ENCODE measurements around the gene KIF3A.

The KIF3A gene

DNA sequence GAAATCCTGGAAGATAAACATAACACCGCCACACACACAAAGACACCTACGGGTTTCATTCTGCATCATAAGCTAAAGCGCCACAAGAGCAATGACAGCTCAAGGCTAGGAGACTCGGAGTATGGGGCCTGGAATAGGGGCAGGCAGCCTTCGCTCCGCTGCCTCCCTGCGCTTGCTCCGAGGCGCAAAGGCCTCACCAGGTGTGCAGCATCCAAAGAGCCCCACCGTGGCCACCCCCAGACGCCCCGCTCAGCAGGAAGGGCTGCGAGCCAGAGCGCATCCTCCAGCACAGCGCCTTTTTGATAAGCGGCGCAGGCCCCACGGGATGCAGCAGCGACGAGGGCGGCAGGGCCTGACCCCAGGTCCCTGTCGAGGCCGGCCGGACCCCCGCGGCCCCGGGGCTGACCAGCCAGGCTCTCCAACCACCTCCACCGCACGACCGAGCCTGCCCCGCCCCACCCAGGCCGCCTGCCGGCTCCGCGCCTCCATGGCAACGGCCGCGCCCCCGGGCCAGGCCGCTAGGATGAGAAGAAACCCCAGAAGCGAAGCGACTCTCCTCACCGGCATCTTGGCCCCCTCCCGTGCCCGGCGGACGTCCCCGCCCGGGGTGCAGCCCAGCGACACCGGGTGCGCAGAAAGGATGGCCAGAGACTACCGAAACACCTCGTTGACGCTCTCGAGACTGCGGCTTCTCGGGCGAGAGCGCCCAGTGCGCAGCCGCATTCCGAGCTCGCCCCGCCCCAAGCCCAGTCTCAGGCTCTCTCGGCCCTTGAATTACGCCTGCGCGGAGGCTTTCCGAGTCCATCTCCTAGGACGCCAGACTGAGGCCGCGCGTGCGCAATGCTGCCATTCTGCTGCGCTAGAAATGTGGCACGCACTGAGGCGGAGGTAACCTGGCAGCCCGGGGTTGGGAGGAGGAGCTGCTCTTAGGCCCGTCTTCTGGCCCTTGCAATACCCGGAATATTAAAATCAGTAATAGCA lies at the start of gene KIF3A:
KIF3A (minus strand) TSS at position 694 of the 981 bp plus-strand sequence; CDS start at position 567, 127 bp downstream.
- peak; percentile 96 to 98 (median 96) for DNase-seq (ENCODE audit: low read depth in 2 of 3, low spot score in 2 of 3)

DNA sequence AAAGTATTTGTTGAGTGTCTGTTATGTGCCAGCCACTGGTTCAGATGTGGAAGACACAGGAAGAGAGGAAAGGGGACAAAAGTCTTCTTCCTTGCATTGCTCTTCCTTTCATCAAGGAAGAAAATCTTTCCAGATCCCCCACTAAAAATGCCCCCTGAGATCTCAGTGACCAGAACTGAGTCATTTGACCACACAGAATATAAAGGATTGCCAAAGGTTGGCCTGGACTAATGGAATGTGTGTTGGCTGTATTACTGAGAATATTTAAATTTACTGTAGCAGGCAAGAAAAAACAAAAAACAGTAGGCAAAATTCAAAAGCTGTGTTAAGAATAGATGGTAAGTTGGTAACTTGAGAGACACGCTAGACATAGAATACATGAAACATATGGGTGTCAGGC lies 49.7 kb upstream of the KIF3A start:
- no peak for DNase-seq (ENCODE audit: low read depth in 2 of 3, low spot score in 2 of 3)

DNA sequence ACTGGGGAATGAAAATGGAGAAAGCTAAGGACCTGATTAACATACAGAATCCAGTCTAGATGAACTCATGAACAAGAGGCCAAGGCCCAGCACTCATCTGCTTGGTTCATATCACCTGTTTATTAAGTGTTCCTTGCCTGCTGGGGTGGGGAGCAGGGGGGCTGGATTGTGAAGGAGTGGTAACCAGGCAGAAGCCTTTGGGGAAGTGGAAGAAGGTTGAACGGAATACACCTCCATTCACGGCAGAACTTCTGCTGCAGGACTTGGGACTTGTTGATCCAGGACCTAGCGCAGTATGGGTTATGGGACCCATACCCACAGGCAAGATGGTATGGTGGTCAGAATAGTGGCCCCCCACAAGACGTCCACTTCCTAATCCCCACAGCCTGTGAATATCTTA lies 48.5 kb upstream of the KIF3A start:
- DNase-seq (ENCODE audit: low read depth in 2 of 3, low spot score in 2 of 3) = no peak

DNA sequence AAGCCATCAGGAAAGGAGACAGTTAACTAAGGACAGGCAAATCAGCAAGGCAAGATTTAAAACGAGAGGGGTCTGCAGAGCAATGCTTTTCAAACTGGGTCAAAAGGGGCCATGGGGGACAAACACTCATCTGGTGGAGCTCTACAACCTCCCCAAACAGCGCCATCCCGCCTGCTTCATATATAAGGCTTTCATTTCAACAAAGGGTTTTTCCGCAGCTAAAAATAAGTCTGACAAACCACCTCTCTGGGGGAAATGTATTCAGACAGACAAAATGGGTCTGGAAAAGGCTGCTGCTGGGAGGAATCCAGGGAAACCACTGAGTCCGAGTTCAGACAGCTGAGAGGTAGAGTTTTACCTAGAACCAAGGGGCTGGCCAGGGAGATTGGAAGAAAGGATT lies 48.0 kb upstream of the KIF3A start:
- no peak for DNase-seq (ENCODE audit: low read depth in 2 of 3, low spot score in 2 of 3)

DNA sequence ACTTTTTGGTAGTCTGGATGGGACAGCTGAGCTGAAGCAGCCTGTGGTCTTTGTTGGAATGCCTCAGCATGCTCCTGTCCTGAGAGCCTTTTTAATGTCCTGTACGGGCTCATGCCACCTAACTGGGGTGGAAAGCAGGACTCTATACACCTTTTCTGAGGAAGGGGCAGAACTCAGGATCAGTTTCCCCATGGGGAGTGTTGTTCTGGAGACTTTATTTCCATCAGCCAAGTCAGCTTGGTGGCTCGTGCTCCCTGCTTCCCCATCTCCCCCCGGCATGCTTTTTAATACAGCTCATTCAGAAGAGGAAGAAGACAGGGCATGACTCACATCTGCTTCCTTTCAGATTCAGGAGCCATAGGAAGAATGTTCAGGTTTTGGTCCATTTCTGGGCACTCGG lies 44.8 kb upstream of the KIF3A start:
- no peak for DNase-seq (ENCODE audit: low read depth in 2 of 3, low spot score in 2 of 3)

DNA sequence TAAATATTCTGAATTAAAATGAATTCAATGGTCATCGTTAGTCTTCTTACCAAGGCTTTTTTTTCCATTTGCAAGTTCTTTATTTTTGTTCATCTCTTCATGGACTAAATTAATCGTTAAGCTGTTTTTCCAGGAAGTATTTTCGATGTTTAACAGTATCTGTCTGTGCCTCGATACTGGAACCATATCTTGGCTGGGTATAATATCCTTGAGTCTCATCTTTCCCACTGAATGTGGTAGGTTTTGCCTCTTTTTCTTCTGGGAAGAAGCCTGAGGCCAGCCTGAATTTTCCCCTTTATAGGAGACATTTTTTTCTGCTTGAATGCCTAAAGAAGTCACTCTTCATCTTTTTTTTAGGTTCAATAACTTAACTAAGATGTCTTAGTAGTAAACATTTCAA lies 43.7 kb upstream of the KIF3A start:
- no peak for DNase-seq (ENCODE audit: low read depth in 2 of 3, low spot score in 2 of 3)

DNA sequence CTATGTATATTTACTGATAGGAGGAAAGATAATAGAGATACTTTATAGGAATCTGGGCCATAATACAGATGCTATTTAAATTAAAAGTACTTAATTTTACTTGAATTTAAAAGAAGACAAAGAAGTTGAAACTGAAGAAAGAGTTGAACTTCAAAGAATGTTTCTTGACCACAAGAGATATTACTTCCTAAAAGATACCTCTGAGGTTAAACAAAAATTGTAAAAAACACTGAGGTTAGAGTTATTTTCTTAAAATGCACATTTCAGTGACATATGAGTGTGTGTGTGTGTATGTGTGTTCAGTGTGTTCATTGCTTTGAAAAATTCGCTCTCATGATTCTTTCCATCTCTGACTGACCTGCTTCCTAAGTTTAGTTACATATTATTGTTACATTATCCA lies 43.2 kb upstream of the KIF3A start:
- DNase-seq (ENCODE audit: low read depth in 2 of 3, low spot score in 2 of 3) = no peak

DNA sequence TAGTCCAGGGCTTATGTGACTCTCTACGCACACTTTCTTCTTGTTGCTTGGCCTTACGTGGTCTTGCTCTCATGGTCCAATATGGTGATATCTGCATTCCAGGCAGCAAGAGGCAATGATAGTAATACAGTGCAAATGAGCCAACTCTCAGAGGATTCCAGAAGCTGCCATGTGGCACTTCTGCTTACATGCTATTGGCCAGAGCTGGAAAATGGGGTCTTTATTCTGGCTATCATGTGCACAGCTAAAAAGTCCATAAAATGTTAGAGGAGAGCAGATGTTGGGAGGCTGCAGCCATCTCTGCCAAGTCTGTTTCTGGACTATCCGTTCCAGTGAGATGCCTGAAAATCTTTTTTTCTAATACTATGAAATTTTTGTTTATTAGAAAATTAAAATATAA lies 42.6 kb upstream of the KIF3A start:
- DNase-seq (ENCODE audit: low read depth in 2 of 3, low spot score in 2 of 3) = no peak

DNA sequence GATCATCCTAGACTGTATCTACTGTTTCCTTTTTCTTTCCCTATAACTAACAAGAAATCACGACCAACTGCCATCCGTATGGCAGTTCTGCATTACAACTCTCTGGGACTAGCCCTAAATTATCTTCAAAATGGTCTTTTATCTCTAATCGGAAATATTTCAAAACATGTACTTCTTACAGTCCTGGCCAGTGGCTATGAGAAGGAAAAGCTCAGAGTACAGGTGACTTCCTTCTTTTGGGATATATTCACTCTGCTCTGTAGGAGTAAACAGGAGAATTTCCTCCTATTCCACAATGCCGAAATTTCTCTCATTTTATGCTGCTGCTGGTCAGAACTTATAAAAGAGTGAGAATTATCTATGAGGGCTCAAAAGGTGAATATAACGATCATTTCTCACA lies 41.5 kb upstream of the KIF3A start:
- no peak for DNase-seq (ENCODE audit: low read depth in 2 of 3, low spot score in 2 of 3)

DNA sequence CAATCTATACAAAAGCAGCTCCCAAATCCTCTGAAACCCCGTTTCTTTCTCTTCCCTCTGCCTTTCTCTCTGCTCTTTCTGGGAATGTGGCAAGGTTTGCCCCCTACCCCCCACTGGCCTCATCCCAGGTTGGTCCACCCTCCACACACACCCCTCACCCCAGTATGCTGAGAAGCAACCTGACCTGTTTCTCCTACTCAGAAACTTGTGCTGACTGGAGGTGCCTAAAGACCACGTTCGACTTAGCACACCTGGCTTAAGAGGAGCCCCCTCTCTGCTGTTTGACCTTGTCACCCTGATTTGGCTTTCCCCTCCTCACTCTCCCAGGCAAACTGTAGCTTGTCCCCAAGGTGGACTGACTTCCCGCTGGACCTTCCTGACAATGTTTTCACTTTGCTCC lies 40.8 kb upstream of the KIF3A start:
- no peak for DNase-seq (ENCODE audit: low read depth in 2 of 3, low spot score in 2 of 3)

DNA sequence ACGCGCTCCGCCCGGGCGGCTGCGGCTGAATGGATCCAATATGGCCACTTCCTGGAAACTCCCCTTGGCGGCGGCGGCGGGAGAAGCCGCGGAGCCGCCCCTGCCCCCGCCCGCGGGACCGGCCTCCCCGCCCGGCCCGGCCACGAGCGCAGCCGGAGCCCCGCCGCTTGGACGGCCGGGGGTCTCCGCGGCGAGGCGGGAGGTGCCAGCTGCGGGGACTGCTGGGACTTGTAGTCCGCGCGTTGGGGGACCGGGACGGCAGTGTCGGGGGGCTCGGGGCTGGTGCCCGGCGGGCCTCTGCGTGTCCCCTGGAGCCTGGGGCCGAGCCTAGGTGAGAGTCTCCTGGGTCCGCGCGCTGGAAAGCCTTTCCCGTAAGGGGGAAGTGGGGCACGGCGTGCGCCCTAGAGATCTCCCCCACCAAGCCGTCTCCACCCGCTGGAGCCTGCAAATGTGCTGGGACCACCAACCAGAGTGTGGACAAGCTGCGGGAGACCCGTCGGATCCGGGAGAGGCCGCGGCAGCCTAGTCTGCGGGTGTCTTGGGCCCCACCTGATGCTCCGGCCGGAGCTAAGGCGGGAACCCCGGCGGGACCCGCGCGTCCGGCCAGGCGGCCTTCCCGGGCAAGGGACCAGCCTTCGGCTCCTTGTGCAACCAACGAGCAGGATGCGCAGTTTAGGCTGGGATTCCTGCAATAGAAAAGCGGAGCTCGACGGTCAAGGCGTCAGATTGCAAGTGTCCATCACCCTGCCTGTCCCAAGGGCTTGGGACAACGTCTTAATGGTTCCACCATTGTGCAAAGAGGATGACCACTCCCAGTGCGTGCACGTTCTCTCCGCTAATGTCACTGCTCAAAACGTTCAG lies 40.1 kb upstream of the KIF3A start, which contains the start of gene SEPTIN8:
SEPTIN8 (minus strand) TSS at position 31 of the 861 bp plus-strand sequence. CDS start 102 bp downstream, outside the sequence.
- DNase-seq (ENCODE audit: low read depth in 2 of 3, low spot score in 2 of 3) = peak in 2 of 3 experiments; percentile 18 to 24

DNA sequence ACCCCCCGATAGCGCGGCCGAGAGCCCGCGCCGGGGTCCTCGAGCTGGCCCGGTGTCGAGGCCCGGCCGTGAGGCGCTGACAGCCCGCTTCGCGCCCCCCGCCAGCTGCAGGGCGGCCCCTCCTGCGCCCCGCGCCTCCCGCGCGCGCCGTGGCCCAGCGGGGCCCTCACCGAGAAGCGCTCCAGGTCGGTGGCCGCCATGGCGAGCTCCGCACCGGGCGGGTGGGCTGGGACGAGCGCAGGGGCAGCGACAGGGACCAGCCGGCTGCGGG lies 39.5 kb upstream of the KIF3A start:
- DNase-seq (ENCODE audit: low read depth in 2 of 3, low spot score in 2 of 3) = no peak

DNA sequence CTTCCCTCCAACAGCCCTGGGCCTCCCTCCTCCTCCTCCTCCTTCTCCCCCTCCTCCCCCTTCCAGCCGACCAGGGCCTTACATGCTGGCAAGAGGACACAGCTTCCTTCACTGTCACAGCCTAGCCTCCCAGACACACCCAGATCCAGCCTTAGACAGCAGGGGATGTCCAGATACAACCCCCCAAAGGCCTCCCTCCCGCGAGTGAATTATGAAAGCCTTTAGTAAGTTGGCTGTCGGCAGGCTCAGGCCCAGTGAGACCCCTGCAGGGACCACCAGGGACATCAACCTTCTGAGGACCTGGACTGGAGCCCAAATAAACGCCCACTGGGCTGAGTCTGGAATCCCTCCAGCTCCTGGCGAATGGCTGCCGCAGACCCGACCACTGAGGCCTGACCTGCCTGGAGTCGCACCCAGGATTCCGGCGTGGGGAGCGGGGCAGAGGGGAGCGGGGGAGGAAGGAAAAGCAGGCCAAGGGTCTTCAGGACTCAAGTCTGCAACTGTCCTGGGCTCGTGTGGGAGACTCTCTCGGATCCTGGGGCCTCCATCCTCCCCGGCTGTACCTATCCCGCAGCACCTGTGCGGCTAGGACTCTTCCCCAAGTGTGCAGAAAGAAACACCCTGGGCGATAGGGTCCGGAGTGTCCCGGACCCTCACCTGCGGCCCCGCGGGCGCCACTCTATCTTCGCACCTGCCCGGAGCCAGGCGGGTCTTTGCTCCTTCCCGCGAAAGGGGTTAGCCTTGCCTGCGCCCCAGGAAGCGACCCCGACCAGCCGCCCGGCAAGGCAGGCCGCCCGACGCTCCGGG lies 39.0 kb upstream of the KIF3A start:
- no peak for DNase-seq (ENCODE audit: low read depth in 2 of 3, low spot score in 2 of 3)

DNA sequence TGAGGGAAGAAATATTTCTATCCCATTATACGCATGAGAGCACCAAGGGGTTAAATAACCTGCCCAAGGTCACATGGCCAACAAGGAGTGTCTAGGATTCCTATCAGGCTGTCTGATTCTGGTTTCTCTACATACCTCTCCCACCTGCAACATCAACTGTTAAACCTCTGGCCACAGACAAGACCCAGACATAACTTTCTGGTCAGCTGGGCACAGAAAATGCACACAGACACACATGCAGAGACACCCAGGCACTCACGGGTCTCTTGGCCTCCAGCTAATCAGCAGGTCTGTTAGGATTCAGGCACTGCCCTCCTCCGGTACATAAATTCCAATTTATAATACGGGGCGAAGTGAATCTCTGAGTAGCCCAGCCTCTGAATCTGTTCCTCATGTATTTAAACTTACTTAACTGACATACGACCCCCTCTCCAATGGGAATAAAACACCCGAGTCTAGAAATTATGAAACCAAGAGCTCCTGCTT lies 38.2 kb upstream of the KIF3A start:
- no peak for DNase-seq (ENCODE audit: low read depth in 2 of 3, low spot score in 2 of 3)

DNA sequence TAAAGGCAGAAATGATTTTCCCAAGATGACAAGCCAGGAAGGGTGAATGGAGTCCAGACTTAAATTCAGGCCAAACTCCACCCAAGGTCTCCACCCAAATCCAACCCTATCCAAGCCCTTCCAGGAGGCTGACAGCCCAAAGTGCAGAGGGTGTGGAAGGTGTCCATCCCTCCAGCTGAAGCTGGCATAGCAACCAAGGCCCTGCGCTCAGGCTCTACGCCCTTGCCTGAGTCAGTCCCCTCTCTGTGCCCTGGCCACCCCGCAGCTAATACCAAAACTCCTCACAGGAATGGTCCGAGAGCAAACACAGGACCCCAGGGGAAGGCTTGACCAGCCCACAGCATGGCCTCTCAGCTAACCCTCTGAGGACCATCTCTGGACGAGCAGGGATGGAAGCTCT lies 37.5 kb upstream of the KIF3A start:
- no peak for DNase-seq (ENCODE audit: low read depth in 2 of 3, low spot score in 2 of 3)

DNA sequence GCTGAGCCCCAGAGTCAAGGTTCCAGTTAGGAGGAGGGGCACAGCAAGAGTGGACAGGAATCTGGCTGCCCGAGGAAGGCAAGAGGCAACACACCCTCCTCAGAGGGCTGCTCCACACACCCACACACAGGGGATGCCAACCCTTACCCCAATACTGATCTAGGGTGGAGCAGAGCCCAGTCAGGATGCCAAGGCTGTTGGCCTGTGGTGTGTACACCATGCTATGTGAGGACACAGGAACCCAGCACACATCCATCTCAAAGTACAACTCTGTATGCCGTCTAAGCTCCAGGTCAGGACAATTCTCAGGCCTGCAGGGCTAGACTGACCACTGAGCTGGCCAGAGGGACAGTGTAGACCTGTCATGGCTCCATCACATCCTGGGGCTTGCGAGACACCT lies 37.1 kb upstream of the KIF3A start:
- no peak for DNase-seq (ENCODE audit: low read depth in 2 of 3, low spot score in 2 of 3)

DNA sequence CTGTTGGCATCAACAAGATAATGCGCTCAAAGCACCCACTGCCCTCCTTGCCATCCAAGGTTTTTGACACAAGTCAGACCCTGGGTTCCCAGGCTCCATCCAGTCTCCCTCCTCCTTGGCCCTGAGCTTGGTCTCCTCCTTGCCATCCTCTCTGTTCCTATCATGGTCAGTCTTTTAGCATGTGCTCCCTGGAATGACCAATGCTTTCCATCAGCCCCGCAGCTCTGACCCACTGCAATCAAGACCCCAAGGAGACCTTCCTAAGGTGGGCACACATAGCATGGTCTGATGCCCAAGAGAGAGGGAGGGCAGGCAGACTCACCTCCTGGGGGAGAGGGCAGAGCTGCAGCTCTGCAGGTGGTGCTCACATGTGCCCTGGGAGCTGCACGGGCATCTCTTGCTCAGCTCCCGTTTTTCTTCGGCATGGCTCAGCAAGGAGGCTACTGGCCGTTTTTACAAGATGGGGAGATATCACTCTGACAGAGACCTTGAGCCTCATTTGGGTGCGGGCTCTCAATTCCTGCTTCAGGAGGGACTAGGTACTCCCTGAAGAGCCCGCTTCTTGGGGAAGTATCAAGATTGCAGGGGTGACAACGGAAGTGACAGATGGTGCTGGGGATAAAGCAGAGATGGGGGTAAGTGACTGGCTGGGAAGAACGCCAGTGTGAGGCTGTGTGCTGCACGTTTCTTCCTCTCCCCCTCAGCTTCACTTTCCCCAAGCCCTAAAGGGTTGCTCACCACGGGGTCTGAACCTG lies 36.4 kb upstream of the KIF3A start:
- no peak for DNase-seq (ENCODE audit: low read depth in 2 of 3, low spot score in 2 of 3)

DNA sequence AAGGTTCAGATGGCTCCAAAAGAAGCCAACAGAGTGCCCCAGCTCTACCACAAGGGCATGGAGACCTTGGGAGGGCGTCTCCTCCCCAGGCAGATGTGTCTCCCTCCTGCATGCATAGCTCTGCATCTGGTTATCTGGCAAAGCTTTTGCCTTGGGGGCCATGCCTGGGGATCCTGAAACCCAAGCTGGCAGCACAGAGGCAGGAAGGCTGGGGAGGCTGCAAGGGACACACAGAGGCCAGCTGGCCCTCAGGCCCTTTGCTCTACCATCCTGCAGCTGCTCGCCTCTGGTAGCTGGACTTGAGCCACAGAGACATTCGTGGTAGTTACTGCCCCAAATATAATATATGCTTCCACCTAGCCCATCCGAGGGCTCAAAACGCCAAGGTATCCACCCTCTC lies 35.8 kb upstream of the KIF3A start:
- DNase-seq (ENCODE audit: low read depth in 2 of 3, low spot score in 2 of 3) = no peak

DNA sequence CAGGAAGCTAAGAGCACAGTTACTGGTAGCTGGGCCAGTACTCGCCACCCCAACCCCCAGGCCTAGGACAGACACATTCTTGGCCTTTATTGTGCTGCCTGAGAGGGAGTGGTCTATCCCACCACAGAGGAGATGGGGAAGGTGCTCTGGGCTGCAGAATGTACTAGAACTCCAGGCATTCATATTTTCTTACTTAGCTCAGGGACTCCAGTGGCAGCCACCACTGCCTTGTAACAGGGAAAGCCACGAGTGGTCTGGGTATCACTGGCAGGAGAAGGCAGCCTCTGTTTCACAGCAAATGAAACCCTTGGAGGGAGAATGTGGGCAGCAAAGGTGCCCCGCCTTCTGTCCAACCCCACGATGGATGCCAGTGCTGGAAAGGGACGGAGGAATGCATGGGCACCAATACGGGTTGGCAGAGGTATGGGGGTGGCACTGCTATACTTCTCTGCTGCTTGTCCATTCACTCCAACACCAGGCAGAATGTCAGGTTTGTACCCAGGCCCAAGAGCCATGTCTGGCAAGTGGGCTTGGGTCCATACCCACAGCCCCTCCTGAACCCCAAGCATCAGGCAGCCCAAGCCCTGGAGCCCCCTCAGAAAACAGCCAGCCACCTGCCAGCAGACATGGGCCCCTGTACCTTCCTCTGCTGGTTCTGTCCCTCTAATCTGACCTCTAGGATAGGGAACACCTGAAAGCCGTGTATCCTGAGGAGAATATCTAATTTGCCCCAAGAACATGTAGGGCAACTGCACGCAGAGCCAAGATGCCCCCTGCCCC lies 35.1 kb upstream of the KIF3A start:
- DNase-seq (ENCODE audit: low read depth in 2 of 3, low spot score in 2 of 3) = no peak
